Nephron (organoid): ENCODE results near the gene JMJD8.
A peak's percentile ranks its signal among the peaks of the same experiment; 100 is the strongest.

Source experiments
- H3K27ac Mint-ChIP-seq, 3 experiments: 2 replicates each; pipeline ENCODE4 v1.8.0; 2020; ENCODE audit warnings: mixed read lengths in 3 of 3, mild to moderate bottlenecking in 2 of 3, moderate library complexity in 1 of 3
- H3K27me3 Mint-ChIP-seq: 2 replicates; pipeline ENCODE4 v1.8.0; 2021; ENCODE audit warnings: low read depth, mild to moderate bottlenecking, moderate library complexity, mixed read lengths
- H3K36me3 Mint-ChIP-seq: 2 replicates; pipeline ENCODE4 v1.8.0; 2020; ENCODE audit warnings: low read depth, mixed read lengths
- H3K4me1 Mint-ChIP-seq: 2 replicates; pipeline ENCODE4 v1.8.0; 2020; ENCODE audit warnings: mixed read lengths
- H3K4me3 Mint-ChIP-seq, 3 experiments: 2 replicates each; pipeline ENCODE4 v1.8.0; 2020; ENCODE audit warnings: mild to moderate bottlenecking in 3 of 3, mixed read lengths in 3 of 3, moderate library complexity in 2 of 3
- H3K9me3 Mint-ChIP-seq: 2 replicates; pipeline ENCODE4 v1.8.0; 2020; ENCODE audit warnings: mixed read lengths
- CTCF ChIP-seq, 3 experiments: fragments of 200-600 bp; sonication (generic); IDR thresholded peaks; one replicate each; pipeline ENCODE4 v1.5.0; 2021; ENCODE audit warnings: antibody characterized with exemption in 3 of 3; ENCODE audit not compliant: unreplicated experiment in 3 of 3

Gene JMJD8

GRCh38 chr16:673399-673991 lies 10.6 kb downstream of the JMJD8 start:
- no peak for TF ChIP-seq CTCF (IDR thresholded peaks at IDR 0.05; ENCODE audit: unreplicated experiment in 3 of 3)
- Mint-ChIP-seq H3K4me1 (no peaks in the 10 kb centered on the region), H3K9me3 (no peaks in the 10 kb centered on the region)

GRCh38 chr16:672851-673250 lies 11.3 kb downstream of the JMJD8 start:
- Mint-ChIP-seq H3K36me3 (peaks cover 3% of the 10 kb centered on the region), H3K27ac (no peak overlapping the region), H3K9me3 (no peaks in the 10 kb centered on the region)

More at GRCh38 chr16:673399-673991, 10.6 kb downstream of the JMJD8 start:
- Mint-ChIP-seq H3K27ac (no peak overlapping the region), H3K4me3 (no peak overlapping the region), H3K27me3 (peaks cover 6% of the 10 kb centered on the region), H3K36me3 (peaks cover 3% of the 10 kb centered on the region)

GRCh38 chr16:672371-672770 lies 11.8 kb downstream of the JMJD8 start:
- Mint-ChIP-seq H3K4me1 (no peaks in the 10 kb centered on the region), H3K9me3 (no peaks in the 10 kb centered on the region), H3K27me3 (peaks cover 6% of the 10 kb centered on the region), H3K36me3 (peaks cover 3% of the 10 kb centered on the region), H3K27ac (no peak overlapping the region), H3K4me3 (no peak overlapping the region)
- TF ChIP-seq CTCF (IDR thresholded peaks at IDR 0.05; ENCODE audit: unreplicated experiment in 3 of 3) = no peak

More at GRCh38 chr16:672851-673250, 11.3 kb downstream of the JMJD8 start:
- TF ChIP-seq CTCF (IDR thresholded peaks at IDR 0.05; ENCODE audit: unreplicated experiment in 3 of 3) = no peak
- Mint-ChIP-seq H3K4me3 (peak overlapping the region in 1 of 3 experiments; percentile 14), H3K4me1 (no peaks in the 10 kb centered on the region), H3K27me3 (peaks cover 6% of the 10 kb centered on the region)

- H3K27ac Mint-ChIP-seq = no peak overlapping the region
- H3K4me3 Mint-ChIP-seq = peak overlapping the region; percentile 54 to 74 (median 74)
- no peaks in the 10 kb centered on the region for H3K9me3 Mint-ChIP-seq
- peaks cover 6% of the 10 kb centered on the region for H3K27me3 Mint-ChIP-seq
- TF ChIP-seq CTCF (IDR thresholded peaks at IDR 0.05; ENCODE audit: unreplicated experiment in 3 of 3) = no peak
- no peaks in the 10 kb centered on the region for H3K4me1 Mint-ChIP-seq
- peaks cover 3% of the 10 kb centered on the region for H3K36me3 Mint-ChIP-seq
Measured at GRCh38 chr16:671353-672131, 12.6 kb downstream of the JMJD8 start.

GRCh38 chr16:670485-671352 lies 13.4 kb downstream of the JMJD8 start:
- no peaks in the 10 kb centered on the region for H3K9me3 Mint-ChIP-seq
- H3K27me3 Mint-ChIP-seq = peaks cover 6% of the 10 kb centered on the region
- no peak for TF ChIP-seq CTCF (IDR thresholded peaks at IDR 0.05; ENCODE audit: unreplicated experiment in 3 of 3)
- peak overlapping the region; percentile 75 to 82 (median 82) for H3K4me3 Mint-ChIP-seq
- no peaks in the 10 kb centered on the region for H3K4me1 Mint-ChIP-seq
- H3K36me3 Mint-ChIP-seq = peaks cover 3% of the 10 kb centered on the region
- H3K27ac Mint-ChIP-seq = no peak overlapping the region
